ENCODE results near the gene SNRPD3.
"Not testable (repeated sequence)": the region's sequence is repeated elsewhere in the genome, so short reads cannot be mapped to it uniquely, and the experiment has no call there.

The SNRPD3 gene

GRCh38 chr22:24591286-24591830 is 35.6 kb downstream of the SNRPD3 start:
- no peak for DNase-seq (ENCODE audit: low read depth in 1 of 2, low spot score in 1 of 2)

- no peak for DNase-seq (ENCODE audit: low read depth in 1 of 2, low spot score in 1 of 2)
Measured at GRCh38 chr22:24592058-24592850, 36.5 kb downstream of the SNRPD3 start.

- no peak for DNase-seq (ENCODE audit: low read depth in 1 of 2, low spot score in 1 of 2)
Measured at GRCh38 chr22:24592851-24593558, 37.2 kb downstream of the SNRPD3 start, which contains the start of gene LRRC75B. Gene LRRC75B, minus strand, starts transcription at chr22:24593073. Its CDS starts 34 bp downstream, at chr22:24593039.

GRCh38 chr22:24593559-24593835 is 37.7 kb downstream of the SNRPD3 start:
- not testable (repeated sequence) for DNase-seq (ENCODE audit: low read depth in 1 of 2, low spot score in 1 of 2)

- DNase-seq (ENCODE audit: low read depth in 1 of 2, low spot score in 1 of 2), result no peak
Measured at GRCh38 chr22:24593836-24594568, 38.2 kb downstream of the SNRPD3 start.

GRCh38 chr22:24594569-24595120 is 38.8 kb downstream of the SNRPD3 start:
- DNase-seq (ENCODE audit: low read depth in 1 of 2, low spot score in 1 of 2), result no peak

- no peak for DNase-seq (ENCODE audit: low read depth in 1 of 2, low spot score in 1 of 2)
Measured at GRCh38 chr22:24595228-24595627, 39.4 kb downstream of the SNRPD3 start.

- no peak for DNase-seq (ENCODE audit: low read depth in 1 of 2, low spot score in 1 of 2)
Measured at GRCh38 chr22:24595863-24596262, 40.1 kb downstream of the SNRPD3 start.

- DNase-seq (ENCODE audit: low read depth in 1 of 2, low spot score in 1 of 2), result not testable (repeated sequence)
Measured at GRCh38 chr22:24597076-24597475, 41.3 kb downstream of the SNRPD3 start.

- no peak for DNase-seq (ENCODE audit: low read depth in 1 of 2, low spot score in 1 of 2)
Measured at GRCh38 chr22:24599514-24599913, 43.7 kb downstream of the SNRPD3 start.

GRCh38 chr22:24599958-24600715 is 44.3 kb downstream of the SNRPD3 start:
- DNase-seq (ENCODE audit: low read depth in 1 of 2, low spot score in 1 of 2), result not testable (repeated sequence)

- DNase-seq (ENCODE audit: low read depth in 1 of 2, low spot score in 1 of 2), result no peak
Measured at GRCh38 chr22:24601217-24602104, 45.7 kb downstream of the SNRPD3 start.

- not testable (repeated sequence) for DNase-seq (ENCODE audit: low read depth in 1 of 2, low spot score in 1 of 2)
Measured at GRCh38 chr22:24602105-24602749, 46.4 kb downstream of the SNRPD3 start.

- not testable (repeated sequence) for DNase-seq (ENCODE audit: low read depth in 1 of 2, low spot score in 1 of 2)
Measured at GRCh38 chr22:24602847-24603769, 47.3 kb downstream of the SNRPD3 start, which contains the start of gene GGT1. Gene GGT1, plus strand, starts transcription at chr22:24603193. Its CDS starts 7,889 bp downstream, at chr22:24611082.

GRCh38 chr22:24603770-24604629 is 48.2 kb downstream of the SNRPD3 start:
- DNase-seq (ENCODE audit: low read depth in 1 of 2, low spot score in 1 of 2), result not testable (repeated sequence)

- DNase-seq (ENCODE audit: low read depth in 1 of 2, low spot score in 1 of 2), result not testable (repeated sequence)
Measured at GRCh38 chr22:24606340-24606739, 50.5 kb downstream of the SNRPD3 start.
